GM19397 (cell line): ENCODE measurements around the gene CD8B2.
"Not testable (repeated sequence)": the region's sequence is repeated elsewhere in the genome, so short reads cannot be mapped to it uniquely, and the experiment has no call there.

Experiments
- ATAC-seq: cut with Tn5 transposase; IDR thresholded peaks from one replicate; pipeline ENCODE4 v1.9.1; 2021; ENCODE audit warnings: mild to moderate bottlenecking, moderate library complexity; ENCODE audit not compliant: unreplicated experiment

The CD8B2 gene

GRCh38 chr2:106511476-106511901 is 24.3 kb downstream of the CD8B2 start:
- not testable (repeated sequence) for ATAC-seq

GRCh38 chr2:106511934-106512333 is 24.8 kb downstream of the CD8B2 start:
- not testable (repeated sequence) for ATAC-seq

- not testable (repeated sequence) for ATAC-seq
Observed at GRCh38 chr2:106513391-106513790, 26.2 kb downstream of the CD8B2 start.

GRCh38 chr2:106514827-106515226 is 27.7 kb downstream of the CD8B2 start:
- ATAC-seq, result not testable (repeated sequence)

GRCh38 chr2:106516436-106516835 is 29.3 kb downstream of the CD8B2 start:
- no peak for ATAC-seq

- ATAC-seq, result no peak
Observed at GRCh38 chr2:106516864-106517263, 29.7 kb downstream of the CD8B2 start.

- no peak for ATAC-seq
Observed at GRCh38 chr2:106517329-106517728, 30.2 kb downstream of the CD8B2 start.

- ATAC-seq, result no peak
Observed at GRCh38 chr2:106519767-106520166, 32.6 kb downstream of the CD8B2 start.

- no peak for ATAC-seq
Observed at GRCh38 chr2:106521016-106521415, 33.9 kb downstream of the CD8B2 start.

GRCh38 chr2:106523976-106524665 is 37.0 kb downstream of the CD8B2 start:
- no peak for ATAC-seq

- no peak for ATAC-seq
Observed at GRCh38 chr2:106530866-106531265, 43.7 kb downstream of the CD8B2 start.

GRCh38 chr2:106531676-106532214 is 44.6 kb downstream of the CD8B2 start:
- no peak for ATAC-seq

- ATAC-seq, result no peak
Observed at GRCh38 chr2:106532236-106532635, 45.1 kb downstream of the CD8B2 start.

GRCh38 chr2:106534471-106534870 is 47.3 kb downstream of the CD8B2 start:
- no peak for ATAC-seq

GRCh38 chr2:106536490-106536889 is 49.3 kb downstream of the CD8B2 start:
- no peak for ATAC-seq

- ATAC-seq, result no peak
Observed at GRCh38 chr2:106537047-106537446, 49.9 kb downstream of the CD8B2 start.

- ATAC-seq, result no peak
Observed at GRCh38 chr2:106537791-106538191, 50.6 kb downstream of the CD8B2 start.

- no peak for ATAC-seq
Observed at GRCh38 chr2:106540886-106541285, 53.7 kb downstream of the CD8B2 start.

- ATAC-seq, result no peak
Observed at GRCh38 chr2:106541333-106541732, 54.2 kb downstream of the CD8B2 start.

- ATAC-seq, result peak; percentile 89
Observed at GRCh38 chr2:106542746-106543359, 55.7 kb downstream of the CD8B2 start.

GRCh38 chr2:106545007-106545406 is 57.8 kb downstream of the CD8B2 start:
- ATAC-seq, result no peak

GRCh38 chr2:106546391-106546990 is 59.3 kb downstream of the CD8B2 start:
- ATAC-seq, result no peak
